Mesothelial cell of epicardium (in vitro differentiated cells): ENCODE results near the gene ASCC1. TPM values are rescaled to one million over a fixed set of nuclear protein-coding genes. Genes with fewer than 3 reads are reported as not detected.

Experiments
- DNase-seq, 2 experiments: peaks; one replicate each; pipeline ENCODE4 v3.0.0; 2021; ENCODE audit warnings: low spot score in 2 of 2; ENCODE audit not compliant: unreplicated experiment in 2 of 2
- H3K27ac Mint-ChIP-seq: 2 replicates; pipeline ENCODE4 v1.8.0; 2021; ENCODE audit warnings: mixed read lengths
- H3K27me3 Mint-ChIP-seq: 2 replicates; pipeline ENCODE4 v1.8.0; 2021; ENCODE audit warnings: low read depth, mixed read lengths
- H3K36me3 Mint-ChIP-seq: 2 replicates; pipeline ENCODE4 v1.8.0; 2021; ENCODE audit warnings: mixed read lengths
- H3K4me1 Mint-ChIP-seq: 2 replicates; pipeline ENCODE4 v1.8.0; 2021; ENCODE audit warnings: mixed read lengths
- H3K4me3 Mint-ChIP-seq: 2 replicates; pipeline ENCODE4 v1.8.0; 2021; ENCODE audit warnings: mild to moderate bottlenecking, moderate library complexity, mixed read lengths
- H3K9me3 Mint-ChIP-seq: 2 replicates; pipeline ENCODE4 v1.8.0; 2021; ENCODE audit warnings: mixed read lengths
- total RNA-seq: library from RNA; stranded (reverse); gene quantifications from 3 replicates; pipeline ENCODE4 v1.2.1, GENCODE V29; 2021
- TF ChIP-seq, protein P1 (sequence below): fragments of 200-600 bp; sonication (generic); IDR thresholded peaks from one replicate; pipeline ENCODE4 v1.5.0; 2021; ENCODE audit warnings: antibody characterized with exemption; ENCODE audit not compliant: unreplicated experiment

The ASCC1 gene
- total RNA-seq, 1 donor from 2014 or later, result 36.6 TPM

DNA sequence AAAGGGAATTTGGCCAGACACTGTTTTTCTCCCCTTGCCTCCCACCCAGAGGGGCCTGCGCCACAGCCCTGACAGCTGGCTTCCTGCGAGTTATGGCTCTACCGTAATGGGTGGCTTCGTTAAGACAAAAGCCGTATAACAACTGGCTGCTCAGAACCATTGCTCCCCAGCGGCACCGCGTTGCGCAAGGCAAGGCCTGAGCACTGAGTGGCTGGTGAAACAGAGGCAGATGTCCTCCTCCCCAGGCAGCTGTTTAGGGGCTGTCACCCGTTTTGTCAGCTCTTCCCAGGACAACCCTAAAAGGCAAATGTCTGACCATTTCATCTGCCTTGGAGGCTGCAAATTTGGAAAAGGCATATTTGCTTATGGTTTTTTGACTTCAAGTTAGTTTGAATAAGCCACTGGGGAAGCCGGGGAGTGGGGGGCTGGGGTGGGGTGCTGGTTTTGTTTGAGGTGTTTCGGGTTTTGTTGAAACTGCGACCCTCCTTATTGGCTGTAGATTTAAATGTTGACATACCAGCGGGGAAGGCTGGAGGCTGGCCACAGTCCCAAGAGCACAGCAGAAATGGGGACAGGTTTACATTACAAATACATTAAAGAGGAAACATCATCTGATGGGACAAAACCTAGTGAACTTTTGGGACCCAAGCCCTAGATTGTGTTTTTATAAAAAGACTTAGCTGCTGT lies 127.0 kb downstream of the ASCC1 start:
- no peak overlapping the region for H3K27ac Mint-ChIP-seq

DNA sequence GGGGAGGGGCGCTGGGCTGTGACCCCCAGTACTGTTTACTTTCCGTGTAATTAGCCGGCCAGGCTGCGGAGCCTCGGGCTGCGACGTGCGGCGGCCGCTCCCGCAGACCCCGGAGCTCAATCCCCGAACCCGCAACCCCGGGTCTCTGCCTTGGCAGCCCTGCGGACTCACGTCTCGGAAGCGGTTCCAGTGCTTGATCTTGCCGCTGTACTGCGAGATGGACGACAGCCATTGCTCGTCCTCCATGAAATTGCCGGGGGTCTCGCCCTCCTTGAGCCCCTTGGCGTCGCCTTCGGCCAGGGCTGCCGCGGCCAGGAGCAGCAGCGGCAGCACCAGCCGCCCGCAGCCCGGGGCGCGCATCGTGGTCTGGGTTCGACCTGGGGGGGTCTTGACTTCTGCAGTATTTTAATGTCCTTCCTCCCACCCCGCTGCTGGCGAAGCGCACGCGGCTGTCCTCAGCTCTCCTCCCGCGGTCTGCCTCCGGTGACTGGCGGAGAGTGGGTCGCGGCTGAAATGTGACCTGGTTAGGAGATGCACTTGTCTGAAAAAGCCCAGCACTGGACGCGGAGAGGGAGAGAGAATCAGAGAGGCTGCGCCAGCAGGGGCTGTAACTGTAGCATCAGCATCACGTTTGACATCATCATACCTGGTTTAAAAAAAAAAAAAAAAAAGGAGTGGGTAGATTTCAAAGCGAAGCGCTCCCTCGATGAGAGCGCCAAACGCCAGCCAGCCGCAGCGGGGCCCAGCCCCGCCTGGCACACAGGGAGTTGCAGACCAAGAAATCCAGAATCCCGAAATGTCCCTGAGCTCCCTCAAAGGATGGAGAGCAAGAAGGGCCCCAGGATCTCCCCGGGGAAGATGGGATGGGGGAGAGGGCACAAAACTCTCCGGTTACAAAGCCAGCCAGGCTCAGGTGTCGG lies 127.8 kb downstream of the ASCC1 start, which contains the start of gene SPOCK2:
Gene SPOCK2 (minus strand): TSS at position 583 of the 920 bp plus-strand sequence. CDS start 223 bp downstream, at position 360.
- TF ChIP-seq, protein P1, sequence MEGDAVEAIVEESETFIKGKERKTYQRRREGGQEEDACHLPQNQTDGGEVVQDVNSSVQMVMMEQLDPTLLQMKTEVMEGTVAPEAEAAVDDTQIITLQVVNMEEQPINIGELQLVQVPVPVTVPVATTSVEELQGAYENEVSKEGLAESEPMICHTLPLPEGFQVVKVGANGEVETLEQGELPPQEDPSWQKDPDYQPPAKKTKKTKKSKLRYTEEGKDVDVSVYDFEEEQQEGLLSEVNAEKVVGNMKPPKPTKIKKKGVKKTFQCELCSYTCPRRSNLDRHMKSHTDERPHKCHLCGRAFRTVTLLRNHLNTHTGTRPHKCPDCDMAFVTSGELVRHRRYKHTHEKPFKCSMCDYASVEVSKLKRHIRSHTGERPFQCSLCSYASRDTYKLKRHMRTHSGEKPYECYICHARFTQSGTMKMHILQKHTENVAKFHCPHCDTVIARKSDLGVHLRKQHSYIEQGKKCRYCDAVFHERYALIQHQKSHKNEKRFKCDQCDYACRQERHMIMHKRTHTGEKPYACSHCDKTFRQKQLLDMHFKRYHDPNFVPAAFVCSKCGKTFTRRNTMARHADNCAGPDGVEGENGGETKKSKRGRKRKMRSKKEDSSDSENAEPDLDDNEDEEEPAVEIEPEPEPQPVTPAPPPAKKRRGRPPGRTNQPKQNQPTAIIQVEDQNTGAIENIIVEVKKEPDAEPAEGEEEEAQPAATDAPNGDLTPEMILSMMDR, result no peak
- peak within 1 kb of the TSS; percentile 37 for H3K27ac Mint-ChIP-seq
- no peaks in the 10 kb centered on the region for H3K9me3 Mint-ChIP-seq
- peaks cover 28% of the 10 kb centered on the region for H3K4me1 Mint-ChIP-seq
- no peak for DNase-seq
- H3K36me3 Mint-ChIP-seq, result no peaks in the 10 kb centered on the region
- peak within 1 kb of the TSS; percentile 77 for H3K4me3 Mint-ChIP-seq
- peaks cover 61% of the 10 kb centered on the region for H3K27me3 Mint-ChIP-seq

More for the DNA sequence above, 127.0 kb downstream of the ASCC1 start:
- TF ChIP-seq, protein P1, result no peak
- Mint-ChIP-seq H3K4me3 (peak overlapping the region; percentile 77), H3K36me3 (no peaks in the 10 kb centered on the region), H3K9me3 (no peaks in the 10 kb centered on the region), H3K27me3 (peaks cover 57% of the 10 kb centered on the region), H3K4me1 (peaks cover 28% of the 10 kb centered on the region)
- no peak for DNase-seq

DNA sequence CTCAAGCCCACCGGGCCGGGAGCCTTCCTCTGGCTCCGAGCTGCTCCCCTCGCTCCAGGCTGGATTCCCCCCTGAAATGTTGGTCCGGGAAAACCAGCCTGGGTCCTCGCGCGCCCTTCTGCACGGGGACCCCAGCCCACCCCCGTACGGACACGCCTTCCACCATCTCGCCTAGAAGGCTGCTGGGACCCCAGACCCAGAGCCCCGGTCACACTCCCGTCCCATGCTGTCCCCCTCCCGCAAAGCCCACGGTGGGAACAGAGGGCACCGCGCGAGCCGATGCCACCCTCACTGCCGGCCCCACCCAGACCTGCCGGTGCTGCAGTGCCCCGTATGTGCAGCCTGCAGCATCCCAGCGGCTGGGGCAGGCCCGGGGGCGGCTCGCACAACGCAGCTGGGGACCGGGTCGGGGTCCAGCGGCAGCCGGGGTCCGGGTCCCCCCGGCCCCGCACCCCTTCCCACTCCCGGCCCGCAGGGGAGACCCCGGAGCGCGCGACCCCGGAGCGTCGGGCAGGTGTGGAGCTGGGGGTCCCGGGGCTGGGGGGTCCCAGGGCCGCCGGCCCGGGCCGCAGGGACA lies 128.6 kb downstream of the ASCC1 start:
- Mint-ChIP-seq H3K4me1 (peaks cover 28% of the 10 kb centered on the region), H3K27me3 (peaks cover 61% of the 10 kb centered on the region), H3K27ac (no peak overlapping the region), H3K4me3 (peak overlapping the region; percentile 67), H3K36me3 (no peaks in the 10 kb centered on the region), H3K9me3 (no peaks in the 10 kb centered on the region)
- TF ChIP-seq, protein P1, result no peak
- DNase-seq, result no peak

DNA sequence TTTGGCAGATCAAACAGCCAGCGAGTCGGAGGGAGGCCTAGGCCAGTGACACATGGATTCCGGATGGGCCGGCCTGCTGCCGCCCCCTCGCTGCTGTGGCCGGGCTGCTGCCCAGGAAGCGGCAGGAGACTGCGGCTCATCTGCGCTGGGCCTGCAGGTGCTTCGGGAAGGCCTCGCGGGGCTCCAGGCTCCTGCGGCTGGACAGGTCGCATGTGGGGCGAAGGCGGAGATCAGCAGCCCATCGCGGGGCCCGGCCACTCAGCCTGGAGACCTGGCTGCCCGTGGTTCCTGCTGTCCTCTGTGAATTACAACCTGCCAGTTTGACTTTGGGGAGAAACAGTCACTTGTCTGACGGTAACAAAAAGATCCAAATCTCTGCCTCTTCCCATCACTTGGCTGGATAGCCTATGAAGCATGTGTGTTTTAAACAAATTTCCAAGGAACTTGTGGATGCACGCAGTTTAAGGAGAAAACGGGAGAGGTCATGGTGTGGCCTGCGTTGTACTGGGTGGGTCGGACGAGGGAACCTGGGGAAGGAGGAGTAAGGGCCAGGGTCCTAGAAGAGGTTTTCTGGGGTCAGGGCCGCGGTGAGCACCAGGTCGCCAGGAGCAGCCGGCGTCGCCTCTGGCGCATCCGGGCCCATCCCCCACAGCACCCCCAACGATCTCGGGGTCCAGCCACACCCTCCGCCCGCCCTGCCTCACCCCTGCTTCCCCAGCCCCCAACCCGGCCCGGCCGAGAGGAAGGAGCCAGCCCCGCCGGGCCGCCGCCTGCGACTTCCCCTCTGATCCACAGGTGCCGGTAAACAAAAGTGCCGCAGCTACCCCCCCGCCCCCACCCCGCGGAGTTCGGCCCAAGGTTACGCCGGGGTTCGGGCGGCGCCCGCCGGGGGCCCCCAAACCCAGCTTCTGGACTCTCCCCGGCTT lies 129.3 kb downstream of the ASCC1 start:
- TF ChIP-seq, protein P1, result no peak
- Mint-ChIP-seq H3K27me3 (peaks cover 61% of the 10 kb centered on the region), H3K4me1 (peaks cover 28% of the 10 kb centered on the region), H3K4me3 (peak overlapping the region; percentile 67), H3K36me3 (no peaks in the 10 kb centered on the region), H3K9me3 (no peaks in the 10 kb centered on the region), H3K27ac (peak overlapping the region; percentile 7)
- no peak for DNase-seq
